ENCODE data around the gene CKAP5. TPM values are rescaled to one million over a fixed set of nuclear protein-coding genes. Genes with fewer than 3 reads are reported as not detected.

The CKAP5 gene
- total RNA-seq, 1 experiment from 2014 or later: 572 TPM

- no TSS peak for BruUV-seq (replicated peaks)
- DNase-seq (ENCODE audit: low spot score): no peak
- Histone ChIP-seq H3K36me3 (ENCODE audit: insufficient read depth, low read length, poor library complexity, severe bottlenecking) (peaks cover 21% of the 10 kb centered on the region), H3K4me3 (ENCODE audit: low read depth, low read length, poor library complexity, severe bottlenecking) (no peak overlapping the region), H3K27ac (ENCODE audit: low read depth, low read length, poor library complexity, severe bottlenecking) (no peak overlapping the region), H3K4me1 (ENCODE audit: insufficient read depth, low read length, poor library complexity, severe bottlenecking) (peaks cover 10% of the 10 kb centered on the region), H3K27me3 (replicated peaks; ENCODE audit: insufficient read depth, low read depth, low read length, poor library complexity) (no peaks in the 10 kb centered on the region), H3K9me3 (ENCODE audit: low read depth, low read length, poor library complexity, severe bottlenecking) (no peaks in the 10 kb centered on the region)
- TF ChIP-seq EZH2 (IDR thresholded peaks at IDR 0.05; ENCODE audit: borderline replicate concordance, low read depth, low read length, poor library complexity, severe bottlenecking): no peak
- TF ChIP-seq, protein P1, sequence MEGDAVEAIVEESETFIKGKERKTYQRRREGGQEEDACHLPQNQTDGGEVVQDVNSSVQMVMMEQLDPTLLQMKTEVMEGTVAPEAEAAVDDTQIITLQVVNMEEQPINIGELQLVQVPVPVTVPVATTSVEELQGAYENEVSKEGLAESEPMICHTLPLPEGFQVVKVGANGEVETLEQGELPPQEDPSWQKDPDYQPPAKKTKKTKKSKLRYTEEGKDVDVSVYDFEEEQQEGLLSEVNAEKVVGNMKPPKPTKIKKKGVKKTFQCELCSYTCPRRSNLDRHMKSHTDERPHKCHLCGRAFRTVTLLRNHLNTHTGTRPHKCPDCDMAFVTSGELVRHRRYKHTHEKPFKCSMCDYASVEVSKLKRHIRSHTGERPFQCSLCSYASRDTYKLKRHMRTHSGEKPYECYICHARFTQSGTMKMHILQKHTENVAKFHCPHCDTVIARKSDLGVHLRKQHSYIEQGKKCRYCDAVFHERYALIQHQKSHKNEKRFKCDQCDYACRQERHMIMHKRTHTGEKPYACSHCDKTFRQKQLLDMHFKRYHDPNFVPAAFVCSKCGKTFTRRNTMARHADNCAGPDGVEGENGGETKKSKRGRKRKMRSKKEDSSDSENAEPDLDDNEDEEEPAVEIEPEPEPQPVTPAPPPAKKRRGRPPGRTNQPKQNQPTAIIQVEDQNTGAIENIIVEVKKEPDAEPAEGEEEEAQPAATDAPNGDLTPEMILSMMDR (conservative IDR thresholded peaks at IDR 0.05; ENCODE audit: low read depth, low read length): no peak
- intact Hi-C loops (cut with micrococcal nuclease; ENCODE audit: unreplicated experiment): no loop called here
- POLR2A ChIA-PET (ENCODE audit: low non-redundant PET): no interaction called here
- CTCF ChIA-PET: no interaction called here
Observed at GRCh38 chr11:46836870-46837269, 9.2 kb downstream of the CKAP5 start.

DNA sequence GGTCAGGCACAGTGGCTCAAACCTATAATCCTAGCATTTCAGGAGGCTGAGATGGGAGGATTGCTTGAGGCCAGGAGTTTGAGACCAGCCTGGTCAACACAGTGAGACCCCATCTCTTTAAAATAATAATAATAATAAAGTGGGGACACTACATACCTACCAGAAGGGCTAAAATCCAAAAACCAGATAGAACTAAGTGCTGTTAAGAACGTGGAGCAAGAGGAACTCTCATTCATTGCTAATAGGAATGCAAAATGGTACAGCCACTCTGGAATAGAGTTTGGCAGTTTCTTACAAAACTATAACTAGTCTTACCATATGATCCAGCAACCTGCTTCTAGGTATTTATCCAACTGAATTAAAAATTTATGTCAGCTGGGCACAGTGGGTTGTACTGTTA, 9.6 kb downstream of the CKAP5 start:
- peaks cover 10% of the 10 kb centered on the region for H3K4me1 ChIP-seq (ENCODE audit: insufficient read depth, low read length, poor library complexity, severe bottlenecking)
- CTCF ChIA-PET: no interaction called here

DNA sequence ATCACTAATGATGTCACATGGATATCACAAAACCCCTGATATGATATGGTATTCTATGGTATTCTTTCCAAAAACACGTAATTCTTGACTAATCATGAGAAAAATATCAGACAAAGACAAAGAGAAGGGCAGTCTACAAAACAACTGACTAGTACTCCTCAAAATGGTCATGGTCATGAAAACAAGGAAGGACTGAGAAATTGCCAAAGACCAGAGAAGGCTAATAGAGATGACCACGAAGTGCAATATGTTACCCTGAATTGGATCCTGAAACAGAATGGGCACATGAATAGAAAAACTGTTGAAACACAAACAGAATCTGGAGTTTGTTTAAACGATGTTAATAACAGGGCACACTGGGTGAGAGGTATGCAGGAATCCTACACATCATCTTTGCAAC, 10.2 kb downstream of the CKAP5 start:
- Histone ChIP-seq H3K27ac (ENCODE audit: low read depth, low read length, poor library complexity, severe bottlenecking) (no peak overlapping the region), H3K36me3 (ENCODE audit: insufficient read depth, low read length, poor library complexity, severe bottlenecking) (peaks cover 13% of the 10 kb centered on the region), H3K9me3 (ENCODE audit: low read depth, low read length, poor library complexity, severe bottlenecking) (no peaks in the 10 kb centered on the region), H3K27me3 (replicated peaks; ENCODE audit: insufficient read depth, low read depth, low read length, poor library complexity) (no peaks in the 10 kb centered on the region), H3K4me1 (ENCODE audit: insufficient read depth, low read length, poor library complexity, severe bottlenecking) (peaks cover 10% of the 10 kb centered on the region), H3K4me3 (ENCODE audit: low read depth, low read length, poor library complexity, severe bottlenecking) (no peak overlapping the region)
- BruUV-seq (replicated peaks): no TSS peak
- ChIA-PET POLR2A (ENCODE audit: low non-redundant PET) (no interaction called here), CTCF (no interaction called here)
- intact Hi-C loops (cut with micrococcal nuclease; ENCODE audit: unreplicated experiment): no loop called here
- DNase-seq (ENCODE audit: low spot score): no peak
- no peak for TF ChIP-seq EZH2 (IDR thresholded peaks at IDR 0.05; ENCODE audit: borderline replicate concordance, low read depth, low read length, poor library complexity, severe bottlenecking)
- TF ChIP-seq, protein P1 (conservative IDR thresholded peaks at IDR 0.05; ENCODE audit: low read depth, low read length): no peak

More for the DNA sequence above, 9.6 kb downstream of the CKAP5 start:
- Histone ChIP-seq H3K9me3 (ENCODE audit: low read depth, low read length, poor library complexity, severe bottlenecking) (no peaks in the 10 kb centered on the region), H3K36me3 (ENCODE audit: insufficient read depth, low read length, poor library complexity, severe bottlenecking) (peaks cover 18% of the 10 kb centered on the region), H3K27ac (ENCODE audit: low read depth, low read length, poor library complexity, severe bottlenecking) (no peak overlapping the region), H3K27me3 (replicated peaks; ENCODE audit: insufficient read depth, low read depth, low read length, poor library complexity) (no peaks in the 10 kb centered on the region), H3K4me3 (ENCODE audit: low read depth, low read length, poor library complexity, severe bottlenecking) (no peak overlapping the region)
- no TSS peak for BruUV-seq (replicated peaks)
- intact Hi-C loops (cut with micrococcal nuclease; ENCODE audit: unreplicated experiment): no loop called here
- no peak for DNase-seq (ENCODE audit: low spot score)
- POLR2A ChIA-PET (ENCODE audit: low non-redundant PET): no interaction called here
- TF ChIP-seq EZH2 (IDR thresholded peaks at IDR 0.05; ENCODE audit: borderline replicate concordance, low read depth, low read length, poor library complexity, severe bottlenecking): no peak
- TF ChIP-seq, protein P1 (conservative IDR thresholded peaks at IDR 0.05; ENCODE audit: low read depth, low read length): no peak
